Body of pancreas (tissue), 4 donors: ENCODE results near the gene MFSD8. TPM values are rescaled to one million over a fixed set of nuclear protein-coding genes. Genes with fewer than 3 reads are reported as not detected.
A peak's percentile ranks its signal among the peaks of the same experiment; 100 is the strongest.

Experiments used
- ATAC-seq: fragments of 150-250 bp; one replicate; pipeline ENCODE4 v1.9.1; 2016
- DNase-seq, 4 donors: peaks; one replicate each; pipeline ENCODE4 v3.0.0-alpha.2; 2019
- H3K27ac ChIP-seq, 4 donors: fragments of 200-600 bp; sonication (generic); 1 replicate in 3 of 4; 2 replicates in 1 of 4; pipeline versions ENCODE4 v1.5.1 to v1.6.1; 2016 to 2019; ENCODE audit warnings: mild to moderate bottlenecking in 1 of 4, mixed read lengths in 1 of 4, moderate library complexity in 1 of 4
- H3K27me3 ChIP-seq, 2 donors: fragments of 200-600 bp; sonication (generic); one replicate each; pipeline ENCODE4 v1.6.0; 2016; ENCODE audit warnings: mild to moderate bottlenecking in 1 of 2
- H3K36me3 ChIP-seq, 2 donors: fragments of 200-600 bp; sonication (generic); replicated peaks in 1 of 2; 2 replicates each; pipeline ENCODE4 v1.5.1; 2016; ENCODE audit warnings: low read depth in 2 of 2; ENCODE audit not compliant: insufficient read depth in 1 of 2
- H3K4me1 ChIP-seq: fragments of 200-600 bp; sonication (generic); one replicate; pipeline ENCODE4 v1.6.0; 2016
- H3K4me3 ChIP-seq, 2 donors: fragments of 200-600 bp; sonication (generic); 1 replicate in 1 of 2; 2 replicates in 1 of 2; pipeline ENCODE4 v1.5.1; 2016 to 2019
- H3K9me3 ChIP-seq, 3 donors: fragments of 200-600 bp; sonication (generic); 1 replicate in 2 of 3; 2 replicates in 1 of 3; pipeline ENCODE4 v1.5.1; 2016
- POLR2A ChIP-seq, 3 donors: fragments of 450-650 bp; IDR thresholded peaks; one replicate each; pipeline ENCODE4 v1.6.1; 2016; ENCODE audit warnings: antibody characterized with exemption in 3 of 3, mild to moderate bottlenecking in 2 of 3
- WGBS, 2 donors: methylation state at CpG; one replicate each; pipeline ENCODE4 v1.1.5; 2017; 5-methylcytosine and 5-hydroxymethylcytosine counted together
- intact Hi-C: fragments of 100-400 bp; cut with DNase I; formaldehyde crosslinking; loops from one replicate; pipeline ENCODE4 v1.15.1; 2023
- total RNA-seq, 2 donors: library from RNA; depleted of rRNA; stranded (reverse); fragments of >200 nt; gene quantifications; one replicate each; pipeline ENCODE4 v1.1.0, GENCODE V29; 2016
- TF ChIP-seq, protein P1 (sequence below), 7 experiments: fragments of 450-650 bp in 4 of 7; fragments of 200-600 bp in 3 of 7; sonication (generic) in 3 of 7; IDR thresholded peaks; one replicate each; pipeline ENCODE4 v1.5.1; 2016 to 2019; ENCODE audit warnings: antibody characterized with exemption in 7 of 7

MFSD8 gene
- total RNA-seq, 2 donors from 2014 or later: 12.5 to 27.0 TPM

- no peak for TF ChIP-seq POLR2A (IDR thresholded peaks at IDR 0.05)
- TF ChIP-seq, protein P1, sequence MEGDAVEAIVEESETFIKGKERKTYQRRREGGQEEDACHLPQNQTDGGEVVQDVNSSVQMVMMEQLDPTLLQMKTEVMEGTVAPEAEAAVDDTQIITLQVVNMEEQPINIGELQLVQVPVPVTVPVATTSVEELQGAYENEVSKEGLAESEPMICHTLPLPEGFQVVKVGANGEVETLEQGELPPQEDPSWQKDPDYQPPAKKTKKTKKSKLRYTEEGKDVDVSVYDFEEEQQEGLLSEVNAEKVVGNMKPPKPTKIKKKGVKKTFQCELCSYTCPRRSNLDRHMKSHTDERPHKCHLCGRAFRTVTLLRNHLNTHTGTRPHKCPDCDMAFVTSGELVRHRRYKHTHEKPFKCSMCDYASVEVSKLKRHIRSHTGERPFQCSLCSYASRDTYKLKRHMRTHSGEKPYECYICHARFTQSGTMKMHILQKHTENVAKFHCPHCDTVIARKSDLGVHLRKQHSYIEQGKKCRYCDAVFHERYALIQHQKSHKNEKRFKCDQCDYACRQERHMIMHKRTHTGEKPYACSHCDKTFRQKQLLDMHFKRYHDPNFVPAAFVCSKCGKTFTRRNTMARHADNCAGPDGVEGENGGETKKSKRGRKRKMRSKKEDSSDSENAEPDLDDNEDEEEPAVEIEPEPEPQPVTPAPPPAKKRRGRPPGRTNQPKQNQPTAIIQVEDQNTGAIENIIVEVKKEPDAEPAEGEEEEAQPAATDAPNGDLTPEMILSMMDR (IDR thresholded peaks at IDR 0.05): no peak
- Histone ChIP-seq H3K4me1 (no peaks in the 10 kb centered on the region), H3K27me3 (no peaks in the 10 kb centered on the region), H3K27ac (no peak overlapping the region), H3K9me3 (no peaks in the 10 kb centered on the region), H3K36me3 (no peaks in the 10 kb centered on the region), H3K4me3 (no peak overlapping the region)
- intact Hi-C loops: no loop called here
- DNase-seq (no peak), ATAC-seq (no peak)
- WGBS, 2 donors: 50 to 67% methylated on average over 1 of the region's 1 CpG
These were observed 68.9 kb downstream of the MFSD8 start for GRCh38 chr4:127896069-127896468.

GRCh38 chr4:127889903-127890302, 75.1 kb downstream of the MFSD8 start:
- H3K4me3 ChIP-seq: no peak overlapping the region
- no peaks in the 10 kb centered on the region for H3K36me3 ChIP-seq
- H3K27me3 ChIP-seq: no peaks in the 10 kb centered on the region
- DNase-seq: no peak
- WGBS, 2 donors: 82 to 87% methylated on average over 3 of the region's 3 CpGs
- no peak for ATAC-seq
- TF ChIP-seq, protein P1 (IDR thresholded peaks at IDR 0.05): no peak
- no peak for TF ChIP-seq POLR2A (IDR thresholded peaks at IDR 0.05)
- no peak overlapping the region for H3K27ac ChIP-seq
- H3K4me1 ChIP-seq: no peaks in the 10 kb centered on the region
- H3K9me3 ChIP-seq: no peaks in the 10 kb centered on the region
- intact Hi-C loops: no loop called here

DNA sequence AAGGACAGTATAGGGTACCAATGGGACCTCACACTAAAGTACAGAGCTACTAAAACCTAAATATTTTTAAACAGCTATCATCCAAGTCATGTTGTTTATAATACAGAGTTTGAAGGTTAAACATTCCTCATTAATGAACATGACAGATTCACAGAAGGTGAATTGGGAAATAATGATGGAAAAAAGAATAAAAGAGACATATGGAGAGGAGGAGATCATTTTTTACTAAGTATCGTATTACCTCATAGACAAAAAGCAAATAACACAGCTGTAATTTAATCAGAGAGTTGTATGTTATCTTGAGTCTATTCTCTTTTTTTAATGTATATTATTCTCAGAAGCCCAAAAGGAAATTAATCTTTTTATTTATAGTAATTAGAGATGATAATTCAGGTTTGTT, 76.4 kb downstream of the MFSD8 start:
- no peaks in the 10 kb centered on the region for H3K4me1 ChIP-seq
- H3K36me3 ChIP-seq: no peaks in the 10 kb centered on the region
- no peak for ATAC-seq
- WGBS, 2 donors: 81 to 89% methylated on average over 1 of the region's 1 CpG
- intact Hi-C loops: no loop called here
- H3K9me3 ChIP-seq: no peaks in the 10 kb centered on the region
- no peak for DNase-seq
- no peak overlapping the region for H3K27ac ChIP-seq
- no peak for TF ChIP-seq POLR2A (IDR thresholded peaks at IDR 0.05)
- TF ChIP-seq, protein P1 (IDR thresholded peaks at IDR 0.05): no peak
- H3K27me3 ChIP-seq: no peaks in the 10 kb centered on the region
- no peak overlapping the region for H3K4me3 ChIP-seq

DNA sequence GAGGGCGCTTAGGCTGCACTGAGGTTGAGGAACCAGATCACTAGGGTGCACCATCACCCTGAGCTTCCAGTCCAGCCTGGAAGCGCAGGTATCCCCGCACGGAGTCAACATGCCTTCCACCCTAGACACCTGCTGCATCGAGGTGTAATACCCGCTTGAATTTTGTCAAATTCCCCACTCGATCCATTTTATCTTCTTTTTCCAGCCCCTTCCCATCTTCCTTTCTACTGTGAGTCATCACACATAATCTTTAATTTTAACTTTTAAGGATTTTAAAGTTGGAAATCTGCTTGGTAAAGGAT, 83.5 kb downstream of the MFSD8 start:
- peak overlapping the region; percentile 81 to 84 for H3K4me3 ChIP-seq
- TF ChIP-seq, protein P1 (IDR thresholded peaks at IDR 0.05): no peak
- no peak for TF ChIP-seq POLR2A (IDR thresholded peaks at IDR 0.05)
- H3K4me1 ChIP-seq: peaks cover 11% of the 10 kb centered on the region
- 0% methylated on average over 5 to 7 of the region's 7 CpGs for WGBS, 2 donors
- intact Hi-C loops: no loop called here
- ATAC-seq (peak; percentile 27), DNase-seq (no peak)
- no peaks in the 10 kb centered on the region for H3K9me3 ChIP-seq
- peak overlapping the region in 1 of 4 donors; percentile 79 for H3K27ac ChIP-seq
- H3K36me3 ChIP-seq: no peaks in the 10 kb centered on the region
- H3K27me3 ChIP-seq: no peaks in the 10 kb centered on the region

GRCh38 chr4:127880763-127881562, 84.0 kb downstream of the MFSD8 start, which contains the start of gene PLK4:
Gene PLK4, plus strand, starts transcription at chr4:127880893. Its CDS starts 242 bp downstream, at chr4:127881135.
- Histone ChIP-seq H3K4me3 (peak within 1 kb of the TSS; percentile 81 to 84), H3K27ac (peak within 1 kb of the TSS; percentile 21 to 79 (median 68)), H3K4me1 (peaks cover 11% of the 10 kb centered on the region), H3K36me3 (no peaks in the 10 kb centered on the region), H3K27me3 (no peaks in the 10 kb centered on the region), H3K9me3 (no peaks in the 10 kb centered on the region)
- intact Hi-C loops: no loop called here
- 0 to 1% methylated on average over 40 to 69 of the region's 70 CpGs for WGBS, 2 donors
- TF ChIP-seq, protein P1 (IDR thresholded peaks at IDR 0.05): no peak
- TF ChIP-seq POLR2A (IDR thresholded peaks at IDR 0.05): no peak
- peak; percentile 94 to 97 (median 96) for DNase-seq
- peak; percentile 99 for ATAC-seq
